HFFc6 (cell line): ENCODE results near the gene OR52R1. TPM values are rescaled to one million over a fixed set of nuclear protein-coding genes. Genes with fewer than 3 reads are reported as not detected.

Source experiments
- DNase-seq: peaks from one replicate; pipeline ENCODE4 v3.0.0-alpha.2; 2018
- H3K27ac Mint-ChIP-seq: 2 replicates; pipeline ENCODE4 v1.8.0; 2020; ENCODE audit warnings: mild to moderate bottlenecking, mixed read lengths
- H3K27me3 Mint-ChIP-seq: 2 replicates; pipeline ENCODE4 v1.8.0; 2021; ENCODE audit warnings: mild to moderate bottlenecking, moderate library complexity, mixed read lengths; ENCODE audit not compliant: insufficient read depth
- H3K36me3 Mint-ChIP-seq: 2 replicates; pipeline ENCODE4 v1.8.0; 2021; ENCODE audit warnings: low read depth, mixed read lengths
- H3K4me1 Mint-ChIP-seq: 2 replicates; pipeline ENCODE4 v1.8.0; 2020; ENCODE audit warnings: low read depth, mixed read lengths
- H3K4me3 Mint-ChIP-seq: 2 replicates; pipeline ENCODE4 v1.8.0; 2020; ENCODE audit warnings: mild to moderate bottlenecking, moderate library complexity, mixed read lengths
- H3K9me3 Mint-ChIP-seq: 2 replicates; pipeline ENCODE4 v1.8.0; 2020; ENCODE audit warnings: mild to moderate bottlenecking, mixed read lengths
- CTCF ChIP-seq: fragments of 200-600 bp; sonication (generic); IDR thresholded peaks from 2 replicates; pipeline ENCODE4 v1.5.0; 2021; ENCODE audit warnings: antibody characterized with exemption, mild to moderate bottlenecking
- total RNA-seq, 6 experiments: library from RNA; stranded (reverse); fragmentation: NEBNext Ultra II Directional; extraction: Animal tissue kit (Norgen Biotek cat#: 25700); gene quantifications; 2 replicates in 1 of 6; 3 replicates in 5 of 6; pipeline ENCODE4 v1.2.3, GENCODE V29; 2021

OR52R1 gene
- total RNA-seq, 6 experiments from 2014 or later, result not detected

DNA sequence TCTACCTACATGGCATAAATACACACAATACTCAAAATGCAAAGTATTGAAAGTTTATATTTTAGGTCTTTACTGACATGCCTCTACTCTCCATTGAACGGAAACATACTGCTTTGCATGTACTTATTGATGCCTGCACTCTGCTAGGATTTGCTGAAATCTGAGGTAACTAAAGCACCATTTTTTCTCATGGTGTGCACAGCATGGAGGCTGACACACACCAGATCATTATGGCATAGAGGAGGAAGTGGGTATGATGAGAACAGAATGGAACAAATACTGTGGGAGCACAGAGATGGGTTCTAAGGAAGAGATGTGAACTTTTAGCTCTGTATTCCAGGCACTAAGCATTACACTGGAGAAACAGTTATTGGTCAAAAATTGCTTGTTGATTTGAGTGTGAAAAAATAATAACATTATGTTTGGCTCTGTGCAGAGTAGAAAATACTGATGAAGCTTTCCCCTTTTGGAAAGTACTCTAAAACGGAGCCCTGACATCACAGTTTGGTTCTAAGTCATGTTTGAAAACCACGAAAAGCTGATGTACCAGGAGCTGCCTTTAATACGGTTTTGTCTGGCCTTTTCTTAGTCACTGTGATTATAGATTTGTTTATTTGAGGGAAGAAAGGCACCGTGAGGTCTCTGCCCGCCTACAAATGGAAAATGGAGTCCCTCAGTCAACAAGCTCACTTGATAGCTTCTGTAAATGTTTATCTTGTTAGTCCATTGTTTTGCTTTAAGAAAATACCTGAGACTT lies 5.6 kb downstream of the OR52R1 start:
- H3K4me1 Mint-ChIP-seq, result no peaks in the 10 kb centered on the region
- no peak for DNase-seq

DNA sequence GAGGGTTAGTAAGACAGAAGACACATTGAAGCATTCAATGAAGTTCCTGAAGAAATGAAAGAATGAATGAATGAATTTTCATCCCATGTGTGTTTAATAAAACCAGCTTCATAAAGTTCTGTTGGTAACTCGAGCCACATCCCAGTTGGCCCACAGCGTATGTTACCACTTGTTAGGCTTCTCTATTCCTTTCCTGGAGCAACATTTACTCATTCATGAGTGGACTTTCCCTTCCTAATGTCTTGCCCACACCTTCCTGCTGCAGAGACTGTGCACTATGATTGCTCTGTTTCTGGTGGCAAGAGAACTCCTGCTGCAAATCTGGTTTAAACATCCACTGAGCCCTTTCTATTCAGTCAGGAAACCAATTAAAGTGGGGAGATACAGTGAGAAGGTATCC lies 7.0 kb downstream of the OR52R1 start:
- Mint-ChIP-seq H3K36me3 (0 out of 2 replicates have a peak, but pooled peaks cover 4% of the 10 kb centered on the region), H3K27me3 (peaks cover 1% of the 10 kb centered on the region; the same call in 1 of the 2 replicates)

More for the DNA sequence above, 5.6 kb downstream of the OR52R1 start:
- TF ChIP-seq CTCF, result no peak
- H3K27ac Mint-ChIP-seq, result no peak overlapping the region
- peaks cover 1% of the 10 kb centered on the region; the same call in 1 of the 2 replicates for H3K27me3 Mint-ChIP-seq
- 0 out of 2 replicates have a peak, but pooled peaks cover 4% of the 10 kb centered on the region for H3K36me3 Mint-ChIP-seq
- H3K9me3 Mint-ChIP-seq, result peaks cover 38% of the 10 kb centered on the region
- no peak overlapping the region for H3K4me3 Mint-ChIP-seq

GRCh38 chr11:4782454-4782853 lies 21.7 kb downstream of the OR52R1 start:
- DNase-seq, result no peak
- Mint-ChIP-seq H3K36me3 (peaks cover 5% of the 10 kb centered on the region; the same call in 1 of the 2 replicates), H3K27ac (no peak overlapping the region), H3K4me3 (no peak overlapping the region), H3K27me3 (no peaks in the 10 kb centered on the region; the same call in 1 of the 2 replicates), H3K4me1 (no peaks in the 10 kb centered on the region), H3K9me3 (peaks cover 62% of the 10 kb centered on the region)
- TF ChIP-seq CTCF, result no peak

More for the DNA sequence above, 7.0 kb downstream of the OR52R1 start:
- TF ChIP-seq CTCF, result no peak
- Mint-ChIP-seq H3K27ac (no peak overlapping the region), H3K9me3 (peaks cover 38% of the 10 kb centered on the region), H3K4me3 (no peak overlapping the region), H3K4me1 (no peaks in the 10 kb centered on the region)
- no peak for DNase-seq

DNA sequence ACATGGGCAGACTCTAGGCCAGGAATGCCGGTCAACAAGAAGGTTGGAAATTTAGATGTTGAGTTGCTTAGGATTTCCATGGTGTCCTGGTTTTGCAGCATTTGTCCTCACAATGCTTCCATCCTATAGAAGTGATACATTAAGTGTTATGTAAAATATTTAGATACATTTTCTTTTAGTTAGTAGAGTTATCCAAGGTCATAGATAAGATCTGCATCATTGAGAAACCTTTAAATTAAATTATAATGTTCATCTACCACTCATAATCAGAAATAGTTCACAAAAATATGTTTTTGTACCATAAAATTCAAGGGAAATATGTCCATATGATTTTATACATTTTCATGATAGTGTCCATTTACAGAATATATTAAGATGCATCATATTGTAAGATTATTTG lies 34.3 kb downstream of the OR52R1 start, which contains the start of gene OR51F1:
TSS of gene OR51F1 (minus strand) at position 101 of the 400 bp plus-strand sequence. CDS start at position 101, 0 bp downstream.
- H3K36me3 Mint-ChIP-seq, result no peaks in the 10 kb centered on the region; the same call in 1 of the 2 replicates
- H3K9me3 Mint-ChIP-seq, result peaks cover 36% of the 10 kb centered on the region
- no peak for TF ChIP-seq CTCF
- H3K27me3 Mint-ChIP-seq, result no peaks in the 10 kb centered on the region; the same call in 1 of the 2 replicates
- no peak for DNase-seq
- H3K27ac Mint-ChIP-seq, result no peak within 1 kb of the TSS
- no peak within 1 kb of the TSS for H3K4me3 Mint-ChIP-seq
- no peaks in the 10 kb centered on the region for H3K4me1 Mint-ChIP-seq

GRCh38 chr11:4768094-4768493 lies 36.1 kb downstream of the OR52R1 start:
- H3K27me3 Mint-ChIP-seq, result no peaks in the 10 kb centered on the region; the same call in 1 of the 2 replicates
- no peak overlapping the region for H3K27ac Mint-ChIP-seq
- TF ChIP-seq CTCF, result no peak

More at GRCh38 chr11:4768094-4768493, 36.1 kb downstream of the OR52R1 start:
- H3K36me3 Mint-ChIP-seq, result no peaks in the 10 kb centered on the region; the same call in 1 of the 2 replicates
- DNase-seq, result no peak
- no peak overlapping the region for H3K4me3 Mint-ChIP-seq
- no peaks in the 10 kb centered on the region for H3K4me1 Mint-ChIP-seq
- H3K9me3 Mint-ChIP-seq, result peaks cover 32% of the 10 kb centered on the region
